Prostate gland (tissue), 2 donors: ENCODE data around the gene CABLES1. TPM values are rescaled to one million over a fixed set of nuclear protein-coding genes. Genes with fewer than 3 reads are reported as not detected.

Source experiments
- DNase-seq: peaks from one replicate; pipeline ENCODE4 v3.0.0-alpha.2; 2019; ENCODE audit warnings: low spot score
- H3K27ac ChIP-seq, 2 donors: fragments of 200-600 bp; sonication (generic); 2 replicates each; pipeline ENCODE4 v1.5.1; 2017 to 2019
- H3K27me3 ChIP-seq: fragments of 200-600 bp; sonication (generic); replicated peaks from 2 replicates; pipeline ENCODE4 v1.5.1; 2019; ENCODE audit not compliant: insufficient read depth
- H3K36me3 ChIP-seq, 2 donors: fragments of 200-600 bp; sonication (generic); 1 replicate in 1 of 2; 2 replicates in 1 of 2; pipeline versions ENCODE4 v1.5.1 to v1.8.1; 2017 to 2019
- H3K4me1 ChIP-seq: fragments of 200-600 bp; sonication (generic); replicated peaks from 2 replicates; pipeline ENCODE4 v1.5.1; 2019
- H3K4me3 ChIP-seq, 2 donors: fragments of 200-600 bp; sonication (generic); 2 replicates each; pipeline ENCODE4 v1.5.1; 2017 to 2019
- H3K9me3 ChIP-seq: fragments of 200-600 bp; sonication (generic); 2 replicates; pipeline ENCODE4 v1.5.1; 2017
- CTCF ChIP-seq, 4 experiments: fragments of 200-600 bp in 2 of 4; fragments of 450-650 bp in 2 of 4; sonication (generic) in 2 of 4; IDR thresholded peaks; 1 replicate in 3 of 4; 2 replicates in 1 of 4; pipeline ENCODE4 v1.5.1; 2016 to 2019; ENCODE audit warnings: antibody characterized with exemption in 4 of 4, mild to moderate bottlenecking in 2 of 4, moderate library complexity in 2 of 4
- POLR2A ChIP-seq: fragments of 450-650 bp; IDR thresholded peaks from one replicate; pipeline ENCODE4 v1.6.1; 2016; ENCODE audit warnings: antibody characterized with exemption, mild to moderate bottlenecking
- POLR2AphosphoS5 ChIP-seq: sonication (generic); formaldehyde crosslinking; IDR thresholded peaks from one replicate; pipeline ENCODE4 v1.6.1; 2017; ENCODE audit warnings: antibody characterized with exemption
- WGBS: methylation state at CpG from one replicate; pipeline ENCODE4 v1.1.5; 2018; 5-methylcytosine and 5-hydroxymethylcytosine counted together
- intact Hi-C: fragments of 100-400 bp; cut with DNase I; formaldehyde crosslinking; loops from one replicate; pipeline ENCODE4 v1.14.2; 2022
- total RNA-seq, 2 donors: library from RNA; depleted of rRNA; stranded (reverse); fragments of >200 nt; gene quantifications; one replicate each; pipeline ENCODE4 v1.1.0, GENCODE V29; 2016

The CABLES1 gene
- total RNA-seq, 2 donors from 2014 or later = 3.9 to 16.2 TPM

- TF ChIP-seq POLR2A = no peak
- TF ChIP-seq CTCF (IDR thresholded peaks at IDR 0.05) = no peak
- no peak for TF ChIP-seq POLR2AphosphoS5
- Histone ChIP-seq H3K4me3 (no peak overlapping the region), H3K9me3 (no peaks in the 10 kb centered on the region), H3K4me1 (no peaks in the 10 kb centered on the region), H3K27me3 (no peaks in the 10 kb centered on the region), H3K36me3 (no peaks in the 10 kb centered on the region), H3K27ac (no peak overlapping the region)
- intact Hi-C loops = no loop called here
- no peak for DNase-seq
- 88% methylated on average over 14 of the region's 14 CpGs for WGBS
These were observed 172.4 kb downstream of the CABLES1 start for GRCh38 chr18:23307567-23308295.

Other genes starting within 250 kb of the CABLES1 start
- 10 to 100 TPM; 31.8 to 44.6 TPM for gene RBBP8, start 202.2 kb upstream of the CABLES1 start, total RNA-seq